Activated gamma-delta T cell treated with anti-CD3 and anti-CD28 coated beads, Interleukin-2, amount 50 U/mL, for 16 hours (primary cell): ENCODE measurements around the gene NOL9.

Experiments used
- DNase-seq: peaks from one replicate; pipeline ENCODE4 v3.0.0-alpha.2; 2020; ENCODE audit warnings: low read depth

Gene NOL9

GRCh38 chr1:6489383-6489765 is 64.9 kb downstream of the NOL9 start:
- no peak for DNase-seq

DNA sequence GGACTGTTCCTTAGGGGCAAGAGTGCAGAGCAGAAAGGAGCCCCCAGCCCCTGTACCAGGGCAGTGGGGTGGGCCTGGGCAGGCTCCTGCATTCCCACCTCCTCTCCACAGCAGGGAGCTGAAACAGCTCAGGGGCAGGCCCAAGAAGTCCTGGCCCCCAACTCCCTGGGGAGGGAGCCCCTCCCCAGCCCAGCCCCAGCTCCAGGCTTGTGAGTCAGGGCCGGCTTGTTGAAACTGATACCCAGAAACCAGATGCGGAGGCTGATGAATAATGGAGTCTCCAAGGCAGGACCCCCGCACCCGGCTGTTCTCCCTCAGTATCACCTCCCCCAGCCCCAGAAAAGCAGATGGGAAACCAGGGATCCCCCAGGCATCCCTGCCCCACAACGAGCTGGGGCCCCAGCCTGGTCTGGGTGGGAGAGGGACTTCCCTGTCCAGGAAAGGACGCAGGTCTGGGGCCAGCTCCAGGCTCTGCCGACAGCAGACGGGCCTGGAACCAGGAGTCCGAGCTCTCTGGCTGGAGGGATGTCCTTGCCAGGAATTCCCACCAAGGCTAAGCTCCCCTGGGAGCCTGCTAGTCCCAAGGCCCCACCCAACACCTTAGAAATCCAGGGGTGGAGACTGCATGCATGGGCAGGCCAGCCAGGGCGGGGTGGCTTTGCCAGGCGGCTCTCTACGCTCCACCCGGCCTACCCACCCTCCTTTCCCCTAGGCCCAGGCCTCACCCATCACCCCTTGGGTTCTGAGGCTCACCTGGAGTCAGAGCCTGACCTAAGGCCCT is 65.5 kb downstream of the NOL9 start:
- DNase-seq = no peak

- no peak for DNase-seq
Observed at GRCh38 chr1:6487804-6488484, 66.4 kb downstream of the NOL9 start.

DNA sequence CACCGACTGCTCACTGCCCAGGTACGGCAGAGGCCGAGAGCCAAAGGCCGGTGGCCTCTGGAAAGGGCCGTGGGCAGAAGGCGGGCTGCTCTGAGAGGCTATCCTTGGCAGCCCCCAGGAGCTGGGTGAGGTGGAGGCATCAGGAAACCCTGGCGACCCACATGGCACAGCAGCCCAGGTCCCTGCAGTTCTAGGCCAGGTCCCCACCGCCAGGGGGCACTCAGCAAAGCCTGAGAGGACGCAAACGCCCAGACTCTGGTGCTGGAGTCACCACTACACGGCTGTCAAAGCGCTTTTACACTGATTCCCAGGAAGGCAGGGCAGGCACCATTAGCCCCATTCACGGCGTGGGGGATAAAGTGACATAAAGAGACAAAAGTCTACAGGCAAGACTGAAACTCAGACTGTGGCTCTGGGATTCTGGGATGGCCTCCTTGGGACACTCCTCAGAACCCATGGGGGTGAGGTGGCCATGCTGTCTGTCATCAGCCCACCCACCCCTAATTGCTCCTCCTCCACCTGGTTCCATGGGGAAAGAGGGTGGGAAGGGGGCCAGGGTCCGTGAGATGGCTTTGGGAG is 67.8 kb downstream of the NOL9 start:
- peak; percentile 80 for DNase-seq

GRCh38 chr1:6485168-6486101 is 68.9 kb downstream of the NOL9 start:
- DNase-seq = no peak

DNA sequence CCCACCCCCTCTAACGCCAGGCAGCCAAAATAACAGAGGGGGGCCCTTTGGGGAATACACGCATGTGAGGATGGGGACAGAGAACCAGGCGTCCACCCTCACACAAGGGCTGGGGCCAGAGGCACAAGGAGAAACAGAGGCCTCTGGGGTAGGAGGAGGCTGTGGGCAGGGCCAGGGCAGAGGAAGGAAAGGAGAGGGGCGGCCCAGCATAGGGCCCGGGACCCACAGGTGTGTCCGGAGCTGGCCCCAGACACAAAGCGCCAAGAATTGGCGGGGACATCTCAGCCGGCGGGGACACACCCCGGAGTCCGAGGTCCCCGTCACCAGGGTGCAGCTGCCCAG is 69.5 kb downstream of the NOL9 start:
- no peak for DNase-seq

DNA sequence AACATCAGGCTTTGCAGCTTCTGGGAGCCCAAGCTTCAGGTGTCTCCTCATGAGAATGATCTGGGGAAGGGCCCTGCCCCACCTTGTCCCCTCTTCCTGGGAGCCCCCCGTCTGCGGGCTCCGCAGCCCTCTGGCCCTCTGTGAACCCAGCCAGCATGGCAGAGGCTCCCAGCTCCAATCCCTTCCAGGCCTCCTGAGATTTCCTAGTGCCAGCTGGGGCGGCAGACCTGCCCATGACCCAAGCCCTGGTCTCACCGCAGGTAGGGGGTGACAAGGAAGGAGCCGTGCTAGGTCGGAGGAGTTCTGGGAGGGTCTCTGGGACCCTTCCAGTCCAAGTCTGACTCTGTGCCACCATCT is 70.6 kb downstream of the NOL9 start:
- no peak for DNase-seq

DNA sequence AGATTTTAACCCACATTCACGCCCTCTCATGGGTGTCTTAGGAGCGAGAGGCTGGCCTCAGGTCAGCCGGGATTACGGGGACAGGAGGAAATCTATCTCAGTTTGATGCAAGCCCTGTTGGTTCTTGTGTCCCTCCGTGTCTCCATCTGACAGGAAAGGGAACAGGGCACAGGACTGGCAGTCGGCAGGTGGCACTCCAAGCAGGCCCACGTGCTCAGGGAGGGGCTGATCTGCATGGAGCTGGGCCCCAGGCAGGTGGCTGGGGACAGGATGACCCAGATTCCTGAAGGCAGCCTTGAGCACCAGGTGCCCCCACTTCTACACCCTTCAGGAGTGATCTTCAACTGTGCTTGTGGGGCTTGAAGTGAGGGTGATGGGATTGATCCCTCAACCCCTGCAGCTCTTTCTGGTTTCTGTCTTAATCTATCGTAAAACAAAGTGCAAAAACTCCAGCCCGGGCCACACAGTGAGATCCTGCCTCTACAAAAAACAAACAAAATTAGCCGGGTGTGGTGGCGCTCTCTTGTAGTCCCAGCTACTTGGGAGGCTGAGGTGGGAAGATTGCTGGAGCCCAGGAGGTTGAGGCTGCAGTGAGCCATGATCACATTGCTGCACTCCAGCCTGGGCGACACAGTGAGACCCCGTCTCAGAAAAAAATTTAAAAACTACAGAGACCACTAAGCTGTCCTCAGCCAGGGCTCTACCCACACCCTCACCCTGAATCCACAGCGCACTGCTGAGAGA is 71.1 kb downstream of the NOL9 start:
- DNase-seq = no peak

DNA sequence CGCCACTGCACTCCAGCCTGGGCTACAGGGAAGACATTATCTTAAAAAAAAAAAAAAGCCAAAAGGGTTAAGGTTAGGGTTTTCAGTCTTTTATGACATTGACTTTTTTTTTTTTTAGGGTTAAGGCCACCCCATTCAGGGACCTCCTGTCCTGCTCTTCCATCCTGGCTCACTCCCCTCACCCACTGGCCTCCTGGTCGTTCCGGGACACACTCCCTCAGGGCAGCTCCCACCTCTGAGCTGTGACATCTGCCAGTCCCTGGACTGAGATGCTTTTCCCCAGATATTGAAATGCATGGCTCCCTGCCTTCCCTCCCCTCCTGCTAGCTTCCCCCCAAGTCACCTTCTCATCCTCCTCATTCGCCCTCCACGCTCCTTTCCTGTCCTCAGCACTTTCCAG is 72.5 kb downstream of the NOL9 start:
- no peak for DNase-seq

DNA sequence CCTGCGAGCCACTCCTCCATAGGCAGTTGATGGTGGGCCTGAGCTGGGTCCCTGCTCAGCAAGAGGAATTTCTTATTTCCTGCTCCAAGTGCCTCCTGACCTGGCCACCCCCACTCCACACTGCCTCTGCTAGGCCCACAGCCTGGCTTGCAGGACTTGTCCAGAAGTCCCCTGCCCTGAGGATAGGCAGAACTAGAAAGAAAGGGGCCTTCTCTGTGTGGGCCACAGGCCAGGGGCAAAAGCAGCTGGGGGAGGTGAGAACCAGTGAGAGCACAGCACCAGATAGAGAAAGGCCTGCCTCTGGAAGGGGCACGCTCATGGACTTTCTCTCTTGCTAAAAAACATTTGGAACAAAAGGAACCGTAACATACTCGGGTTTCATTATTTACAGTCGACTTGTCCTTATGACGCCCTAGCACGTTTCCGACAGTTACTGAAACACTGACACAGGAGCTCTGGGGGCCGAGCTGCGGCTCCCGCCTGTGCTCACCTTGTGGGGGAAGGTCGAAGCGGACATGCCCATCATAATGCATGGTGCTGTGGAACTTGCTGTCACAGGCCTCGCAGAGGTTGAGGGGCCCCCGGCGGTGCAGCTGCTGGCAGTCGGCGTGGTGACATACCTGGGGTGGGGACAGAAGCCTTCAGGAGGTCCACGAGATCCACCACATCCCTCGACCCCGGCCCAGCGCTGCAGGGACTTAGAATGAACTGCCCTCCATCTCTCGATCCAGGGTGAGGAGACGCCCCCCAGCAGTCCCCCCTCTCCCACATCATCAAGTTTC is 77.1 kb downstream of the NOL9 start:
- no peak for DNase-seq

- DNase-seq = no peak
Observed at GRCh38 chr1:6476483-6476882, 77.8 kb downstream of the NOL9 start.

DNA sequence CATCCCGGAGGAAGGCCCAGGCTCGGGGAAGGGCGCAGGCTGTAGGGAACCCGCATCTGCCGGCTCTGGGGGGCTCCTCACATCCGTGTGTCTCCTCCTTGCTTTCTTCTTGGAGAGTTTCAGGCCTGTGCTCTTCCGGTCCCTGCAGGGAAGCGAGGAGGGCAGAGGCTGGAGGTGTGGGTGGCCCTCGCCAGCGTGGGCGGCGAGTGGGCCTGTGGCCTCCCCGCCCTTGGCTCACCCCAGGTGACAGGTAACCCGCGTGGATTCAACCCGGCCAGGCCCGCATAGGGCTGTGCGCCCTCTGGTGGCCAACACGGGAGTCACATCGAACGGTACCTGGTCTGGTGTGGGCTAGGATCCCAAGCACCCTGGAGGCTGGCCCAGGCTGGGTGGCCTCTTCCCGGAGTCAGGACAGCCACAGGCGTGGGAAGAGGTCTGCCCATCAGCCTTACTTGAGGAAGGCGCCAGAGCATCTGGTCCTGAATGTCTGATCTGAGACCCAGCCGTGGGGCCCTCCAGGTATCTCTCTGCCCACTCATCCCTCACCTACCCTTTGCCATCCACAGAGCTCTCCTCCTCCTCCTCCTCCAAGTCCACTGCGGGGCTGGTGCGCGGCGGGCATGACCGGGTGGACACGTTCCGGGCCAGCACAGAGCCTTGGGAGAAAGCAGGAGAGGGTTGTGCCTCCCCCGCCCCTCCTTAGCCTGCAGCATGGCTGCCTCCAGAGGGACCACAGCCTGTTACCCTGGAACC is 78.8 kb downstream of the NOL9 start:
- peak; percentile 74 for DNase-seq

DNA sequence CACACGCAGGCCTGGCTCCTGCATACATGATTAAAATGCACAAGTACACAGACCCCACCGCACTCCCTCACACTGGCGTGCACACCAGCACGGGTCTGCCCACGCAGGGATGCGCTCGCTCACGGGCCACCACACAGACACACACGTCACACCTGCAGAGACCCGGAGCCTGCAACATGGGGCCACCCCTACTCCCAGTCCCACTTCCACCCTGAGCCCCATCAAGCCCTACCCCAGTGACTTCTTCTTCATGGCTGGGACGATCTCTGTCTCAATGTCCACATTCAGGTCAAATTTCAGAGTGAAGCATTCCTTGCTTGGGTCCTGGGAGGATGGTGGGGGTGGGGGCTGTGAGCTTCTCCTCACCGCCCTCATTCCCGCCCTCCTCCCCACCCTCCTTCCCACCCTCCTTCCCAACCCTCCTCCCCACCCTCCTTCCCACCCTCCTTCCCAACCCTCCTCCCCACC is 79.5 kb downstream of the NOL9 start:
- no peak for DNase-seq

- DNase-seq = no peak
Observed at GRCh38 chr1:6473974-6474814, 80.1 kb downstream of the NOL9 start.

DNA sequence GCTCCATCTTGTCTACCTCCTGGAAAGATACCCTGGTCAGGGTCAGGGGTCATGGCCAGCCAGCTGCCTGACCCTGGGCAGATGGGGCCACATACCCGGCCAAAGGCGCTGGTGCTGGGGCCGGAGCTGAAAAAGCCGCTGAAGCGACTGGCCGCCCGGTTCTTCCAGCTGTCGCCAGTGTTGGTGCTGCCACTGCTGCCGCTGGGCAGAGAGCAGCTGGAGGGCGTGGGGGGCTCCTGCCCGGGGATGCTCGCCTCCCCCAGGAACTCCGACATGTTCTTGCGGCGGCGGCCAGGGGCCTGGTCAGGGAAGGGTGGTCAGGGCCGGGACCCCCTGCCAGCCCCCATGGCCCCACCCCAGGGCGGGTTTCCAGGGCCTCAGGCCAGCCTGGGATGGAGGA is 81.2 kb downstream of the NOL9 start:
- DNase-seq = no peak

GRCh38 chr1:6472391-6472790 is 81.9 kb downstream of the NOL9 start:
- no peak for DNase-seq

DNA sequence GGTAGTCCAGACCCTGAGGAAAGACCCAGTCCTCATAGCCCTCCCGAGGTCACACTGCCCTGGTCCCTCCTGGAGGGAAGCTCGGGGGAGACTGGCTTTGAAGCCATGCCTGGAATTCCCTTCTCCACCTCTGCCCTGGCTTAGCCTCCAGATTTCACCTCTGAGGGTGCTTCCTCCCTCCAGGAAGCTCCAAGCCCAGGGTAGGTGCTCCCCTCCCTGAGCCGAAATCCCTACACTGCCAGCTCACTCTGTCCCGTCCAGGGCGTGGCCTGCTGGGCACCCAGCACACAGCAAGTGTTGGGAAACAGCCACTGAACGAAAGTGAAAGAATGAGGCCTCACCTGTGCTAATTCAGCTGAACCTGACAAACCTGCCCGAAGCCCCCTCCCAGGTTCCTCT is 82.3 kb downstream of the NOL9 start:
- no peak for DNase-seq
